GM19455 (cell line): ENCODE results near the gene ASB10.
A peak's percentile ranks its signal among the peaks of the same experiment; 100 is the strongest.

Experiments
- ATAC-seq: cut with Tn5 transposase; IDR thresholded peaks from one replicate; pipeline ENCODE4 v1.9.1; 2021; ENCODE audit not compliant: unreplicated experiment

Gene ASB10

GRCh38 chr7:151186640-151187408 is at the start of gene ASB10:
Gene ASB10 (minus strand): TSS chr7:151187250. CDS start chr7:151187130, 120 bp downstream.
- no peak for ATAC-seq

- no peak for ATAC-seq
Measured at GRCh38 chr7:151236406-151236805, 49.4 kb upstream of the ASB10 start.

DNA sequence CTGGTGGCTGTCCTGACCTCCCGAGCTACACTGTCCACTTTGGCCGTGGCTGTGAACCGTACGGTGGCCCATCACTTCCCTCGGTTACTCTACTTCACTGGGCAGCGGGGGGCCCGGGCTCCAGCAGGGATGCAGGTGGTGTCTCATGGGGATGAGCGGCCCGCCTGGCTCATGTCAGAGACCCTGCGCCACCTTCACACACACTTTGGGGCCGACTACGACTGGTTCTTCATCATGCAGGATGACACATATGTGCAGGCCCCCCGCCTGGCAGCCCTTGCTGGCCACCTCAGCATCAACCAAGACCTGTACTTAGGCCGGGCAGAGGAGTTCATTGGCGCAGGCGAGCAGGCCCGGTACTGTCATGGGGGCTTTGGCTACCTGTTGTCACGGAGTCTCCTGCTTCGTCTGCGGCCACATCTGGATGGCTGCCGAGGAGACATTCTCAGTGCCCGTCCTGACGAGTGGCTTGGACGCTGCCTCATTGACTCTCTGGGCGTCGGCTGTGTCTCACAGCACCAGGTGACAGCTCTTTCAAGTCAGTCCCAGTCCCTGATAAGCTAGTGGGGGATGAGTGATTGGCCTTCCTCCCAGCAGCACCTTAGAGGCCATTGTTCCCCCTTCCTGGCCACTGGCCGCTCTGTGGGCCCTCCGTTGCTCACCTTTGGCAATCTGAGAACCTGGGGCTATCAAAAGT is 48.2 kb upstream of the ASB10 start:
- ATAC-seq: no peak

DNA sequence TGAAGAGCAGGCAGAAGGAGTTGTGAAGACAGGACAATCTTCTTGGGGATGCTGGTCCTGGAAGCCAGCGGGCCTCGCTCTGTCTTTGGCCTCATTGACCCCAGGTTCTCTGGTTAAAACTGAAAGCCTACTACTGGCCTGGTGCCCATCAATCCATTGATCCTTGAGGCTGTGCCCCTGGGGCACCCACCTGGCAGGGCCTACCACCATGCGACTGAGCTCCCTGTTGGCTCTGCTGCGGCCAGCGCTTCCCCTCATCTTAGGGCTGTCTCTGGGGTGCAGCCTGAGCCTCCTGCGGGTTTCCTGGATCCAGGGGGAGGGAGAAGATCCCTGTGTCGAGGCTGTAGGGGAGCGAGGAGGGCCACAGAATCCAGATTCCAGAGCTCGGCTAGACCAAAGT is 46.8 kb upstream of the ASB10 start:
- ATAC-seq: no peak

GRCh38 chr7:151232917-151233701 is 46.1 kb upstream of the ASB10 start:
- ATAC-seq: peak; percentile 48

GRCh38 chr7:151232091-151232916 is 45.3 kb upstream of the ASB10 start, which contains the start of gene CHPF2:
Gene CHPF2 (plus strand): TSS chr7:151232483. CDS start chr7:151234012, 1,529 bp downstream.
- ATAC-seq: peak; percentile 96

DNA sequence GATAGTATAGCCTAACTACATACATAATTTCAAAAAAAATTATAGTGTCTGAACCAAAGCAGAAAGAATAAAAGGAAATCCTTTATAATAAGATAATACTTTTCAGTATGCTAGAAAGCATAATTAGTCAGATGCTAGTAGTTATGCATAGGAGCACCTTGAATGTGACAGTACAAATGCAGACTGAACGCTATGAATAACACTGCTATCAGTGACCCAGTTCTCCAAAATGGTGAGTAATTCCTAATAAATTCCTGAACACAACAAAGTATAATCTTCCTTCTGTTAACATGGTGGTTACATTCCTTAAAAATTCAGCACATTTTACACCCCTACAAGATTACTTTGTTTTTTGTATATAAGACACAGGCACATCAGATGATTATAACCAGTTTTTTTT is 44.0 kb upstream of the ASB10 start:
- no peak for ATAC-seq

- no peak for ATAC-seq
Measured at GRCh38 chr7:151229249-151229648, 42.2 kb upstream of the ASB10 start.

GRCh38 chr7:151228024-151228866 is 41.2 kb upstream of the ASB10 start:
- ATAC-seq: no peak

DNA sequence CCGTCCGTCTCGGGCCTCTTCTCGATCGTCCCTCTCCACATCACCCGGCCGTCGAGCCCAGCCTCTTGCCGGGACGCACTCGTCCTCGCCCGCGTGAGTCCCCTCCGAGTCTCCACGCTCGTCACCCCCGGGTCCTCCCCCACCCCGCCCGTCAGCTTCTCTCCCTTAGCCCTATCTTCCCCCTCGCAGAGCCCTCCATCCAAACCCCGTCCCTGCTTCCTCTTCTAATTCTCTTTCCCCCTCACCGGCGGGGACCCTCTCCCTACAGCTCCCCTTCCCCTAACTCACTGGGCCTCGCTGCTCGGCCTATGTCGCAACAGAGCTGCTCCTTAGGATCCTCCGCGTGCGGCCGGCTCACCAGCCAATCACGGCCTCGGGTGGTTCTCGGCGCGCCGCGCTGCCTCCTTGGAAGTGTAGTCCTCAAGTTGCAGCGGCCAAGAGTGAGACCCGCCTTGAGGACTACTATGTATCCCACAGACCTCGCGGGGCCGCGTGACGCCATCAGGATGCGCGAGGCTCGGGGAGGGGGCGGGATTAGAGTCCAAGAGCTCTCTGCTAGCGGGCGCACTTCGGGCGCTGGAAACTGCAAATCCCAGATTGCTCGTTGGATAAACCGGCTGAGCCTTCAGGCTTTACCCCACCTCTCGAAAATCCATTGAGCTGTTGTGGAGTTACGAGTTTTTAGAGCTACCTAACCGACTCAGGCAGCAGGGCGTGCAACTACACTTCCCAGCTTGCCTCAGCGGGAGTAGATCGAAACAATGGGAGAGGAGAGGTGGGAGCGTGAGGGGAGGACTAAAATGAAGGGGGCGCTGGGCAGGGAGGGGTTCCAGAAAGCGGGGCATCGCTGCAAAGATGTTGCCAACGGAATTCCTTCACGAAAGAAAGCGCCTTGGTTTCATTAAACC is 40.1 kb upstream of the ASB10 start, which contains the start of gene ABCF2:
Gene ABCF2, minus strand, starts transcription at position 331 of the 908 bp plus-strand sequence. CDS start 747 bp downstream, outside the sequence.
- ATAC-seq: peak; percentile 99

GRCh38 chr7:151226560-151226874 is 39.5 kb upstream of the ASB10 start:
- peak; percentile 3 for ATAC-seq

GRCh38 chr7:151225948-151226510 is 39.0 kb upstream of the ASB10 start:
- ATAC-seq: no peak

- no peak for ATAC-seq
Measured at GRCh38 chr7:151223728-151224127, 36.7 kb upstream of the ASB10 start.

DNA sequence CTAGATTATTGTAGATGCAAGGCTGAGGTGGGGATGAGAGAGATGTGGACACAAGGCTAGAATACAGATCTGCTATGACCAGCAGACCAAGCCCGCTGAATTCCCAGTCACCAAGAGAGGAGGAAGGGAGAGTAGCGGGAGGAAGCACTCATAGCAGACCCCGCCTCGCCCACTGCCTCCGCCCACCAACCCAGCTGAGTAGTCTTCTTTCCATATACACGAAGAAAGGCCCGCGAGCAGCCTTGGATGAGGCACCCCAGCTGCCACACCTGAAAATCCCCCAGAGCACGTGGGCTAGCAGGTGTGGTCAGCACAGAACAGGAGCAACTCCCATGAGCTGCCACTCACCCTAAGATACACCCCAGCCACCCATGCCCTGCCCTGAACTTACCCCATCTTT is 31.1 kb upstream of the ASB10 start:
- no peak for ATAC-seq

- no peak for ATAC-seq
Measured at GRCh38 chr7:151215396-151215795, 28.3 kb upstream of the ASB10 start.

- ATAC-seq: no peak
Measured at GRCh38 chr7:151213826-151214225, 26.8 kb upstream of the ASB10 start.

DNA sequence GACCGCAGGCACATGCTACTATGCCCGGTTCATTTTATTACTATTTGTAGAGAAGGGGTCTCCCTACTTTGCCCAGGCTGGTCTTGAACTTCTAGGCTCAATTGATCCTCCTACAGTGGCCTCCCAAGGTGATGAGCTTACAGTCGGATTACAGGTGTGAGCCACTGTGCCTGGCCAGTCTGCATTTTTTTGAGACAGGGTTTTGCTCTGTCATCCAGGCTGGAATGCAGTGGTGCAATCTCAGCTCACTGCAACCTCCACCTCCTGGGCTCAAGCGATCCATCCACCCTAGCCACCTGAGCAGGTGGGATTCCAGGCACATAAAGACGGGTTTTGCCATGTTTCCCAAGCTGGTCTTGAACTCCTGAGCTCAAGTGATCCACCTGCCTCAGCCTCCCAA is 25.6 kb upstream of the ASB10 start:
- no peak for ATAC-seq

- no peak for ATAC-seq
Measured at GRCh38 chr7:151211155-151211772, 24.2 kb upstream of the ASB10 start.
